Measurements from ENCODE around the gene CFAP47.

Gene CFAP47

DNA sequence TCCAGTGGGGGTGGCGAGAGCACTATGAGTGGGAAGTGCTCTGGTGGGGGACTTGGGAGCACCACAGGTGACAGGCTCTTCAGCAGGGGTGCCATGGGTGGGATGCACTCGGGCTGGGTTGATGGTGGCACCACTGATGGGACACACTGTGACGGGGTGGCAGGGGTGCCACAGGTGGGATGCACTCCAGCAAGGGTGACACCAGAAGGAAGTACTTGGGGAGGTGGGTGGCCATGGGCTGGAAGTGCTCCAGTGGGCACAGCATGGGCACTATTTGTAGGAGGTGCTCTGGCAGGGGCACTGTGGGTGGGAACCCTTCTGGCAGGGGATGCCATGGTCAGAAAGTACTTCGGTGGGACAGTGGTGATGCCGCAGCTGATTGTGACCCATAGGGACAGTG, 346.6 kb downstream of the CFAP47 start:
- DNase-seq = no peak

DNA sequence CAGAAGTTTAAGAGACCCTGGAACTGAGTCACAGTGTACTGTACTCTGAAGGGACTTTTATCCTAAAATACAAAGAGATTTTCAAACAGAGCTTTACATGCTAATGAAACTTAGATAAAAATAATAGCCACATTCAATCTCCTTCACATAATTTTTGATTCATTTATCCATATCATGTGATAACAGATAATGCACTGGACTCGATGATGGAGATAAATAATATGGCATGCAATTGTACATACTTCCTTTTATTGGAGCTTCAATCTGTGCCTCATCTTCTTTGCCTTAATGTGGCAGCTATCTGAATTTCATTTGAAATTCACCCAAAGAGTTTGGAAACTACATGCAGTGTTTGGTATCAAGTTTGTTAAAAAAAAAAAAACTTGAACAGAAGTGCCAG, 390.6 kb downstream of the CFAP47 start:
- DNase-seq = no peak

DNA sequence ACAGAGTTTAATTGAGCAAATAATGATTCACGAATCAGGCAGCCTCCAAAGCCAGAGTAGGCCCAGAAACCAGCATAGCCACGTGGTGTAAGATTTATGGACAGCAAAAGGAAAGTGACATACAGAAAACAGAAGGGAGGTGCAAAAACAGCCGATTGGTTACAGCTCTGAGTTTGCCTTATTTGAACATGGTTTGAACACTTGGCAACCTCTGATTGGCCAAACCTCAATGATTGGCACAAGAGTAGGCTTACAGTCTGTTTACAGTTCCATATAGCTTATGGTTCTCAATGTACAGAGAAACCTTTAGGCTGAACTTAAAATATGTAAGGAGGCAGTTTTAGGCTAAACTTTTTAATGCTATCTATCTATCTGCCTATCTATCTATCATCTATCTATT, 394.8 kb downstream of the CFAP47 start:
- DNase-seq = no peak

GRCh38 chrX:36334572-36334971, 415.0 kb downstream of the CFAP47 start:
- DNase-seq = no peak

- DNase-seq = no peak
These were observed 417.2 kb downstream of the CFAP47 start for GRCh38 chrX:36336751-36337150.

DNA sequence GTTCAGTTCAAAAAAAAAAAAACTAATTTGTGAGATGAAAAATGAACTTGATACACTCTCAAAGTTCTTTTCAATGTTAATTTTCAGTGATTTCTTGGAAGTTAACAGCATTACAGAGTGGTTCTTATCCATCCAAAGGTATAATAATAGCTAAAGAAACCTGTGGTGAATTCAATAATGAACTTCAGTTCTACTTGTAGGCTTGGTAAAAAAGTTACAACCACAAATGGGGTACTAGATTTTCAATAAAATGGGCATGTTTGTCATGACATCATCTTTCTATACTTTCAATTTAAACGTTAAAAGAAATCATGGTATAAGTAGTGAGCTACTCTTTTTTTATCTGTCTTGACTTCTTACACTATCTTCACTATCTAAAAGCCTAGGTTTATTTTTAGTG, 424.8 kb downstream of the CFAP47 start:
- DNase-seq = no peak

- no peak for DNase-seq
These were observed 429.0 kb downstream of the CFAP47 start for GRCh38 chrX:36348509-36348908.

- no peak for DNase-seq
These were observed 438.3 kb downstream of the CFAP47 start for GRCh38 chrX:36357855-36358254.

- DNase-seq = no peak
These were observed 444.7 kb downstream of the CFAP47 start for GRCh38 chrX:36364262-36364661.

DNA sequence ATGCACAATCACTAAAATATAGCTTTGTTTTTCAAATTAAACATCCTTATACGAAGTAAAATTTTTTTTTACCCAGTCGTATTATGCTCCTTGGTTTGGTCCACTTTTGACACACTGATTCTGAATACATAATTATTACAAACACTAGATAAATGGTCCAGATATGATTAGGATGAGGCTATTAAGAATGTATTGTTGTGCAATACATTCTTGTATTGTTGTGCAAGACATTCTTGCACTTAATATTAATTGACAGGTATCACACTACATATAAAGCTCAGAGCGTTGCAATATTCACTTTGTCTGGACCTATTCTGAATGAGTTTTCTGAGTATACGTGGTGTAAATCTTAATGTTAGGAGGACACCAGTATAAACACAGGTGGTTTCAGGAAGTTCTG, 464.0 kb downstream of the CFAP47 start:
- no peak for DNase-seq

- no peak for DNase-seq
These were observed 469.4 kb downstream of the CFAP47 start for GRCh38 chrX:36388901-36389300.

GRCh38 chrX:36401774-36402173, 482.2 kb downstream of the CFAP47 start:
- no peak for DNase-seq

DNA sequence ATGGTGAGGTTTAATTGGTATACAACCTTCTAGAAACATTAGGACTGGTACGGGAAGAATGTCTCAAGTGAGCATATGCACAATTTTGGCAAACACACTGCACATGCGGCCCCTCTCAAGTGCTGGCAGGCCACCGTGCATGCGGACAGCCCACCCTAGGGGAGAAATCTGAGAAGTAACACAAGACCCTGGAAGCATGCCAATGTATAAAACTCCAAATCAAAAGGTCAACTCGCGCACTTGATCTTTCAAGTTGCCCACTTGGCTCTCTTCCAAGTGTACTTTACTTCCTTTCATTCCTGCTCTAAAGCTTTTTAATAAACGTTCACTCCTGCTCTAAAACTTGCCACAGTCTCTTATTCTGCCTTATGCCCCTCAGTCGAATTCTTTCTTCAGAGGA, 488.3 kb downstream of the CFAP47 start:
- no peak for DNase-seq

DNA sequence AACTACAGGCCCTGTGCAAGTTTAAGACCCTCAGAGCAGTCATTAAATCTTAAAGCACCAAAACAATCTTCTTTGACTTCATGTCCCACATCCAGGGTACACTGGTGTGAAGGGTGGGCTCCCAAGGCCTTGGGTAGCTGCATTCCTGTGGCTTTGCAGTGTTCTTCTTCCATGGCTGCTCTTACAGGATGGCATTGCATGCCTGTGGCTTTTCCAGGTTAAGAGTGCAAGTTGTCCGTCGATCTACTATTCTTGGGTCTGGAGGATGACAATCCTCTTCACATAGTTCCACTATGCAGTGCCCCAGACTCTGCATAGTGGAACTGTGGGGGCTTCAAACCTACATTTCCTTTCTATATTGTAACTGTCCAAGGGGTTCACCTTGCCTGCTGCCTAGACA, 494.5 kb downstream of the CFAP47 start:
- no peak for DNase-seq

- DNase-seq = no peak
These were observed 502.8 kb downstream of the CFAP47 start for GRCh38 chrX:36422368-36422767.

GRCh38 chrX:36431819-36432218, 512.3 kb downstream of the CFAP47 start:
- no peak for DNase-seq

GRCh38 chrX:36434522-36434921, 515.0 kb downstream of the CFAP47 start:
- DNase-seq = no peak
